ENCODE measurements around the gene SOBP.

Gene SOBP

DNA sequence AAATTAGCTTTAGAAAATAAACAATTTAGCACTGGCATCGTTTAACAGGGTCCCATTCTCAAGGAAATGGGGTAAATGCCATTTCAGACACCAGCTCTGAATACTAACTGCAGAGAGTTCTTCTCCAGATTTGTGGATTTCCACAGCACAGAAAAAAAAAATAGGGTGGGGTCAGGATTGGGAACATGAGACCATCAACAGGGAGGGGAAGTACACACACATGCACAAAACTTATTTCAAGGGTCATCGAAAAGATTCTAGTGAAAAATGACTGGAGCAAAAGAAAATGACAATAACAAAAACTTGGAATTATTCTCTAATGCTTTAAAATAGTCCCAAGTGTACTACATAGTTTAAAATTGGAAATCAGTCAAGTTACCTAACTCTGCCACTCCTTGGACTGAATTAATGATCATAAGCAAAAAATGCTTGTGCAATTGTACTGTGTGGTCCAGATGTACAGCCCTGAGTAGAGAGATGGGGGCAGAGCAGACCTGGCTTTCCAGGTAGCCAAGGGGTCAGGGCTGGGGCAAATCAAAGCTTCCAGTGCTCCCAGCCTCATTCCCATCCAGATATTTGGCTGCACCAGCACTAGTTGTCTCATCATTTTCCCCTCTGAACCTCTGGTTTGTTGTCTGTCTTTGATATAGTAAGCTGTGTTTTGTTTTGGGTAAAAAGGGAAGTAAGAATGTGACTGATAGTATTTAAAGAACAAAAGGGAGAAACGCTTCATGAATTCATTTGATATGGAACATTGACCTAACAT lies 152.4 kb downstream of the SOBP start:
- FAIRE-seq = no peak

DNA sequence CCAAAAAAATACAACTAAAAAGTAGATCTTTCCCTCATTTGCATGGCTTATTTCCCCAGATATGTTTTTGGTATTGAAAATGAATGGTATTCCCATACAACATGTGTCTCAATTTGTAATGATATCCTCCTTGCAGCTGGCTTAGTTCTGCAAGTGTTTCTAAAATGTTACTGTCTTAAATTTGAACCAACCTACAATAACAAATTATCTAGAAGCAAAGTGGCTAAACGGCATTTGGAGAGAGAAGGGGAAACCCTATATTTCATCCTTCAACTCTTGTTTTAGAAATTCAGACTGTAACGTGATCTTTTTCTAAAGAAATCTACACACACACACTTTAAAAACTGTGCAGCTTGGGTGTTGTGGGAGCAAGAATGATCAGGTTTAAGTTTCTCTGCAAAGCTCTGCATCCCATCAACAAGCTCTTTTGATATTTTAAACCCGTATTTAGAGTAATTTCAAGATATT lies 153.0 kb downstream of the SOBP start:
- FAIRE-seq = no peak

DNA sequence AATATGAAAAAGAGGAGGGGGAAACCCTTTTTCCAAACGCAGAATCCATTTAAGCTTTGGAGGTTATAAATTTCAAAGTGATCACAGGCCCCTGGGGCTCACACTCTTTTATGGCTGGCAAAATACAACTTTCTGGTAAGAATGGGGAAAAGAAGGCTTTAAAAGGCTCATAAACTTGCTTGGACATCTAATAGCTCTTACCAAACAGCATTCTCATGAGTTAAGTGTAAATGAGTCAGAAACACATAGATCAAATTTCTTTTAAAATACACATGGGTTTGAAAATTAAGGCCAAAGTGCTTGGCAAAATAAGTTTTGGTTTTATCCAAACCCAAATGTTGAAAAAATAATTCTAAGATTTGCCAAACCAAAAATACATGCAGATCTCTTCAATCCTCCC lies 154.6 kb downstream of the SOBP start:
- no peak for FAIRE-seq

DNA sequence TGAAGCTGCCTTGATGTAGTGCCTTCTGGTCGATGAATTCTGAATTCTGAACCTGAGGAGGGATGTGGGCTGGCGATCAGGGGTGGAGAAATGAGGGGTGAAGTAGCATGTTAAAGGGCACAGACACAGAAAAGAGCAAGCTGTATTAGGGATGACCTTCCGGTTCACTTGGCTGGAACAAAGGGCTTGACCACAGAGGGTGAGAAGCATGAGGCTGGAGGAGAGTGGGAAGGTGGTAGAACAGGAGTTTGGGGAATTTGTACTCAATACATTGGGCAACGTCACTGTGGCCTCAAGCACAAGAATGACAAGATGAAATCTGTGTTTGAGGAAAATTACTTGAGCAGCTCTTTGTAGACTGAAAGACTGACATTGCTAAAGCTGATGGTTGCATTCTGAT lies 155.8 kb downstream of the SOBP start:
- FAIRE-seq = no peak

DNA sequence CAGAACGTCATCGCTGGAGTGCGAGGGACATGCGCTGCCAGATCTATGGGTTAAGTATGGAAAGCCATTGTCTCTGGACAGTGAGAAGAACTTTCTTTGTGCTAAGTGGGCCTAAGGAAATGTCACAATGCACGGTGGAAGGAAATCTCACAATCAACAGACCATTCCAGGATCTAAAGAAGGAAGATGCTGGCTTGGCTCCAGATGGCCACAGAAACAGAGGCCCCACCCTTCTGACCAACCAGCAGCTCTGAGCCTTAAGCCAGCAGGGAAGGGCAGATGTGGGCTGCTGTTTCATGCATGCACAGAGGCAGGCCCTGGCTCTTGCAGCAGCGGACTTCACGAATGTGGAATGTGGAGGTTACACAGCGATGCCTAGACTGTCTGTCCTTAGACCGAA lies 156.3 kb downstream of the SOBP start:
- no peak for FAIRE-seq

DNA sequence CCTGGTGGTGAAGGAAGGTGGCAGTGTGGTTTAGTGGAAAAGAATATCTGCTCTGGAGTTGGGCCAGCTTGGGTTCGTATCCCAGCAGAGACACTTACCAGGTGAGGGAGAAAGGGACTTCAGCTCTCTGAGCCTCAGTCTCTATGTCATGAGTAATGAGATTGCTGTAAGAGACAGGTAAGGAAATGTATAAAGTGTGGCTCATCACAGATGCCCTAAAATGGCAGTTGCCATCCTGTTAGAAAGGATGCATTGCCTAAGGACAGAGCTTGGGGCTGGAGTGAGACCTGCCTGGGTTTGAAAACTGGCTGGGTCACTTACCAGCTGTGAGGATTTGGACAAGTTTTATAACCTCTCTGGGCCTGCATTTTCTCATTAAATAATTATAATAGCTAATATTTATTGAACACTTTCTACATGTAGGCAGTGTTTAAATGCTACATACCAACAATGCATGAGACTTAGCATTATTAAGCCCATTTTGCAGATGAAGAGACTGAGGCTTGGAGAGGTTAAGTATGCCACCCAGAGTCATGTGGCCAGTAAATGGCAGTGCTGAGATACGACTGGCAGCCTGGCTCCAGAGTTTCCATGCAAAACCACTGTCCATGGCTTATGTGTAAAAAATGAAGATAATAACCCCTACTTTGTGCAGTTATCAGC lies 157.0 kb downstream of the SOBP start:
- FAIRE-seq = no peak

DNA sequence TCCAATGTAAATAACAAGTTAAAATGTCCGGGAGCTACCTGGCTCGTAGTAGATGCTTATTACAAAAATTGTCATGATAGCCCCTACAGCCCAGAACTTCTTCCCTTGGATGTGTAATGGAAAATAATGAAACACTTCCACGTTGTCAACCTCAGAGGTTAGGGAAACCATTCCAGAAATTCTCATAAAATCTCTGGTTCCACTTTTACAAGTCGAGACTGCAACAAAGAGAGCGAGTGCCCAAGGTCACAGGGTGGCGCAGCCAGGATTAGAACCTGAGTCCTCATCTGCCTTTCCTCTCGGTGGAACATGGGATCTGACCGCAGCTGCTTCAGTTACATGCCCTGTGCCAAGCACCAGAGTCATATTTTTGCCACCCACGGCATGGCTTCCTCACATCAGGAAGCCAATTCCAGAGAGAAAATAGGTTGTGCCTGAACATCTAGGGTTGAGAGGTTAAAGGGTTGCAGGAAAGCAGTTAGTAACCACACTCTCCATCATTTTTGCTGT lies 157.6 kb downstream of the SOBP start:
- no peak for FAIRE-seq

DNA sequence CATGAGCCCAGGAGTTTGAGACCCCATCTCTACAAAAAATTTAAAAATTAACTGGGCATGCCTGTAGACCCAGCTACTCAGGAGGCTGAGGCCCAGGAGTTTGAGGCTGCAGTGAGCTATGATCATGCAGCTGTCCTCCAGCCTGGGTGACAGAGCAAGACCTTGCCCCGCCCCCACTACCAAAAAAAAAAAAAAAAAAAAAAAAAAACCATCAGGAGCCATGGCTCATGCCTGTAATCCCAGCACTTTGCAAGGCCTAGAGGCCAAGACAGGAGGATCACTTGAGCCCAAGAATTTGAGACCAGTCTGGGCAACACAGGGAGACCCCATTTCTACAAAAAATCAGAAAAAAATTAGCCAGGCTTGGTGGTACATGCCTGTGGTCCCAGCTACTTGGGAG lies 159.1 kb downstream of the SOBP start:
- FAIRE-seq = no peak

DNA sequence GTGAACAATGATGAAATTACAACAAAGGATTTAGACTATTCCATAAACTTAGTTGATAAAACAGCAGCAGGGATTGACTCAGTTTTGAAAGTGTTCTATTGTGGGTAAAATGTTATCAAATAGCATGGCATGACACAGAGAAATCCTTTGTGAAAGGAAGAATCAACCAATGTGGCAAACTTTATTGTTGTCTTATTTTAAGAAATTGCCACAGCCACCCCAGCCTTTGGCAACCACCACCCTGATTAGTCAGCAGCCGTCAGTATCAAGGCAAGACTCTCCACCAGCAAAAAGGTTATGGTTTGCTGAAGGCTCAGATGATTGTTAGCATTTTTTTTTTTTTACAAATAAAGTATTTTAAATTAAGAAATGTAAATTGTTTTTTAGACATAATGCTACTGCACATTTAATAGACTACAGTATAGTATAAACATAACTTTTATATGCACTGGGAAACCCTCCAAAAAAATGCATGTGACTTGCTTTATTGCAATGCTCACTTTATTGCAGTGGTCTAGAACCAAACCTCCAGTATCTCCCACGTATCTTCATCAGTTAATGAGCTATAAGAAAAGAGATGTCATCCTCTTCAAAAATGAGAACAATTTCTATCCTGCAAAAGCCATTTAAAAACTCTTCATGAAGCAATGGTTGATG lies 162.7 kb downstream of the SOBP start:
- FAIRE-seq = no peak

DNA sequence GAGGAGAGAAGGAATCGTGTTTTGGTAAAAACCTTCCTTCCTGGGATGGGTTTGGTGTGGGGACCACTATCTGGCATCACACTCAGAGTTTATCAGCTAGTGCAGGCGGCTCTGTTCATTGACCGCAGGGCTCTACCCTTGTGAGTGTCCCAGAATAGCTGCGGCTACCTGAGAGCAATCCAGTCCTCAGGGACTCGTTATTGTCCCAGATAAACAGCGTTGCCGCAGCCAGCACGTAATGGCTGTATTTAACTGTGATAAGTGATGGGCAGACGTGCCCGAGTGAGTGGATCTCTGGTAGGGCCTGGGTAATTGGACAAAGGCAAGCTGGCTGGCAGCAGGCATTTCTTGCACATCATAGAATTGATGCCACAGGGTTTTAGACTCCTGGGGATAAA lies 163.3 kb downstream of the SOBP start:
- no peak for FAIRE-seq

DNA sequence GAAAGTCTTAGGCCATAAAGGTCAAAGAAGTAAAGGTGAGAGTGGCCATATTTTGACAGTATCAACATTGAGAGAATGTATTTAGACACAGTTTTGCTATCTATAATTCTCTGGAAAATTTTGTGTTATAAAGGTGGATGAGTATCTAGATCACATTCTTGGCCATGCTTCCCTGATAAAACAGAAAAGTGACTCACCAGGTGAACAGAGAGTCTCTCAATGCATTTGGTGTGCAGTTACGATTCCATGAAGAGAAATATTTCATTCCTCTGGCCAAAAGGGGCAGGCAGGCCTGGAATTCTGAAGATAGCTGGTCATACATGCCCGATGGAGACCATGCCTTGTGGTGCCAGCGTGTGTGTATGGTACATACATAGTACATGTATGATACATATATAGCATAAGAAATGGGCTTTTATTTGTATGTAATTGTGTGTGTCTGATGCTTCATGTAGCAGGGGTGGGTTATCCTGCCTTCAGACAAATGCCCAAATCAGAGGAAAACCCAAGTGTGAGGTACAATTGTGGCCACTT lies 164.0 kb downstream of the SOBP start:
- FAIRE-seq = no peak

DNA sequence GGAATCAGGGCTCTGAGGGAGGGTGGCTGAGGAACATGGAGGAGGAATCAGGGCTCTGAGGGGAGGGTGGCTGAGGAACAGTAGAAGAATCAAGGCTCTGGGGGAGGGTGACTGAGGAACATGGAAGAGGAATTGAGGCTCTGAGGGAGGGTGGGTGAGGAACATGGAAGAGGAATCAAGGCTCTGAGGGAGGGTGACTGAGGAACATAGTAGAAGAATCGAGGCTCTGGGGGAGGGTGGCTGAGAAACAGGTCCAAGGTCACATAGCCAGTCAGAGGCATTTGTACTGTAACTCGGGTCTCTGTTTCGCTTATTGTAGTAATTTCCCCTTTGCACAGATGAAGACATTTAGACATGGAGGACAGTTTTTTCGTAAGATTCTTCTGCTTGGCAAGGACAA lies 164.8 kb downstream of the SOBP start:
- FAIRE-seq = no peak

DNA sequence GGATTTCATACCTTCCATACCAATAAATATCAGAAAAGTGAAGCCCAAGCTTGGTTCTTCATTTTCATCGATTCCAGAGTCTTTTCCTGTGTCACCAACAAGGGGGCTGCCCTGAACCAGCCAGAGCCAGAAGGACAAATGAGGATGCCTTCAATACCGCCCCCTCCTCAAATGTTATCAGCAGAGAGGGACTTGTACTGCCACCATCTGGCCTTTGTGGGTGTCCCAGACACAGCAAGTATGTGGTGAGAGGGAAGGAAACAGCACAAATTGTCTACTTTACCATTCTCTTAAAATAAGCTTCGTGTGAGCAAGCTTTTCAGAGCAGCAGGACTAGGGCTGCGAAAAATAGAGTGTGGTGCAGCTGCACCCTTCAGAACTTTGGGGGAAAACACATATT lies 165.3 kb downstream of the SOBP start:
- no peak for FAIRE-seq

DNA sequence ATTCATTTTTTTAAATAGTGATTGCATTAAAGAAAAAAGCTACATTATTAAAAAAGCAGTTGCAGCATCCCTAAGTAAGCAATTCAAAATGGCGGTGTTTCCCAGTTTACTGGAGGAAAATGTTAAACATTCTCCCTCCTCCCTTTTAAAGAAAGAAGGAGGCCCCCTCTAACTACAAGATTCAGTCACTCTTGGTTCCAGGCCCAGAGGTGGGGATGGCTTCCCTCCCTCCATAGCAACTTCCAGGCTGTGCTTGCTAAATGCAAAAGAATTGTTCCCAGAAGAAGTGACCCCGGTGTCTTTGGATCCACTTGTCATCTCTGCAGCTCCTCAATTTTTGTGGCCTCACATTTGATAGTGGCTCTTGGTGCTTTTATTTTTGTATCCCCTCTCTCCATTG lies 165.9 kb downstream of the SOBP start:
- no peak for FAIRE-seq

DNA sequence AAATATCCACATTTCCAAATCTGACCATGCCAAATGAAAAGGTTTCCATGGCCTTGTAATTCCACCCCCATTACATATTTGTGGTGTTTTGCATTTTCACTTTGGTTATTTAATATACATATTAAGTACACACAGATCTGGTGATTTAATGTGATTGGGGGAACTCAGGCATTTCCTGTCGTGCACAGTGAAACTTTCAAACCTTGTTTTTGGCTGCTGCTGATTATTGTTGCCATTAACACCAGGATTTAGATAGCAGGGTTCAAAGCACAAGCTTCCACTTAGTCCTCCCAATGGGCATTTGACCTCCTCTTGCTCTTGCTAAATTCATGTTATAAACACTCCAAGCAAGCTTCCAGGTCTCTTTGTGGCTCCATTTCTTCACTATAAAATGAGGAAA lies 166.5 kb downstream of the SOBP start:
- no peak for FAIRE-seq

DNA sequence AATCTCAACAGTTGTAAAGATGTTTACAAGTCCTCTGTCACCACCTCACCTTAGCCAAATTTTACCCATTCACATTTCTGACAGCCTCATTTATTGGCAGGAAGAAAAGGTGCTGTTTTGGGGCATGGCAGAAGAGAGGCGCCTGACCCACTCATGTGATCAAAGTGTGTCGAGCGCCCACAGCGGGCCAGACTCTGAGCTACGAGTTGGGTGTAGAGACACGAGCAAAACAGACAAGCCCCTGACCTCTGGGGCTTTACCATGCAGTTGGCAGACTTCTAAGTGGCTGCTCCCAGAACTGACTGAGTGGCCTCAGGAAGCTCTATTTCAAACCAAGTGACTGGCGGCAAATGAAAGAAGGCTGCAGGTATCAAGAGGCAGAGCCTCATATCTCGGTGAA lies 167.0 kb downstream of the SOBP start:
- no peak for FAIRE-seq

DNA sequence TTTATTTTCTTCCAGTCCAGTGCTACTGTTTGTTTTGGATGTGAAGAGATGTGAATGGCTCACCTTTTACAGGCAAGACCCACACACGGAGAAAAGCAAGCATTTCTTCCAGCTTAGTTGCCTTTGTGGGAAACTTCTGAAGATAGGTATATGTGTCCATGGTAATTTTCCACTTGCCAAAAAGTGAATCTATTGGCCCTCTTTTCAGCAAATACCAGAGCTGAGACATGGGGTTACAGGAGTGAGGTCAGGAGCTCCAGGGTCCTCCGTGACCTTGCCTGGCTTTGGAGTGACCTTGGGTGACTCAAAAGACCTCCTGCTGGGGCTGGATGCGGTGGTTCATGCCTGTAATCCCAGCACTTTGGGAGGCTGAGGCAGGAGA lies 167.4 kb downstream of the SOBP start:
- FAIRE-seq = no peak

DNA sequence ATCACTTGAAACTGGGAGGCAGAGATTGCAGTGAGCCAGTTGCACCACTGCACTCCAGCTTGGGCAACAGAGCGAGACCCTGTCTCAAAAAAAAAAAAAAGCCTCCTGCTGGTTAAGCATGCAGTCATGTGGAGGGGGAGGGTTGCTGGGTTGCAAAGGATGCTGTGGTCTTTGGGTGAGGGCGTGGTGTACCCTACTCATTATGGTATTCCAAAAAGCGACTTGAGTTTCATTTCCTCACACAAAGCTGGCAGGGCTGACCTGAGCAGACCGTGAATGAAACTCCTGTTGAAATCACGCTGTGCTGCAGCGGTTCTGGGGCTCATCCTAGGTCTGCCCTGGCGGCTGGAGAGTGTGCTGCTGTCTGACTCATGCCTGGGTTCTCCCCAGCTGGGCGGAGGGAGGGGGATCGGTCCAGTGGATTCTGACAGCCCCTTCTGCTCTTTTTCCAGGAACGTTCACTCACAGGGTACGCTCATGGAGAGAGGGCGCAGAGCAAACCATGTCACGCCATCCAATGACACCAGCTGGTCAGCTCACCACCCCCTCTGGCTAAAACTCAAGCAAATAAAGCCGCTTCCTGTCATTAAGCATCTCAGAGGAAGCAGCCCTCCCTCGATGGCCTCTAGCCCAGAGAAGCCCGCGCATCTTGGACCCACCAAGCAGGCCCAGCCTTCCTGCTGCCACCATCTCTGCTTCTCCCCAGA lies 168.0 kb downstream of the SOBP start:
- FAIRE-seq = no peak

DNA sequence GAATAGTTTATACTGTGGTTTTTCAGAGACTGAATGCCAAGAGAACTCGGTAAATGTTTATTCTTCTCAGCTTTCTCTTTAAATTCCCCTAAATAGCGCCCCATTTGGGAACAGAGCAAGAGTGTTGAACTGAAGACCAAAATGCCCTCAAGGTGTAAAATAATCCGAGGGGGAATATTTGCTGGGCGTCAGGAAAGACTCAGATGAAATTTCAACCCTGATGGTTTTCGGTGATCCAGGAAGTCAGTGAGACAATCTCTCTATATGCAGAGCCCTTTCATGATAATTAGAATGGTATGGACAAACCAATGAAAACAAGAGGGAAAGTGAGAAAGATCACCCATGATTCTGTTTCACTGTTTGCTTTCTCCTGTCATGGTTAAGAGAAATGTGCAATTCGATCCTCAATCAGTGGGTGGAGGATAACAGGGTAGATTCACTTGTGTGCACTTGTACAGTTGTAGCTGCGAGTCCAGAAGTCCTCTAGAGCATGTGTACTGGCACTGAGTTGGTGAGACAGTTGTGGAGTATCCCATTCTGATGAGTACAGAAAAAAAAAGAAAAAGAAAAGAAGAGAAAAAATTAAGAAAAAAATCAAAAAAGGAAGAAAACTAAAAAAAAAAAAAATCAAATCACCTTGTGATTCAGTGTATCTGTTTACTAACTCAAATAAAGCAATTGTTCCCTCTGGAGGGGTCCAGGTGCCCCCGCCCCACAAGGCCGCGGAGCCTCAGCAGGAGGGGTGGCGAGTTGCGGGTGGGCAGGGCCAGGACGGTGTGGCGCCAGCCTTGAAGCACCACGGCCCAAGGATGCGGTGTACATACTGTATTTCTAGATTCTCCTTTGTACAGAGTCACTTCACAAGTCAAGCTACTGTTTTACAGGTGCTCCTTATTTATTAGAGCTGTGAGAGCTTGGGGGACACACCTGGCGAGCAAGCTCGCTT lies 169.3 kb downstream of the SOBP start:
- no peak for FAIRE-seq

DNA sequence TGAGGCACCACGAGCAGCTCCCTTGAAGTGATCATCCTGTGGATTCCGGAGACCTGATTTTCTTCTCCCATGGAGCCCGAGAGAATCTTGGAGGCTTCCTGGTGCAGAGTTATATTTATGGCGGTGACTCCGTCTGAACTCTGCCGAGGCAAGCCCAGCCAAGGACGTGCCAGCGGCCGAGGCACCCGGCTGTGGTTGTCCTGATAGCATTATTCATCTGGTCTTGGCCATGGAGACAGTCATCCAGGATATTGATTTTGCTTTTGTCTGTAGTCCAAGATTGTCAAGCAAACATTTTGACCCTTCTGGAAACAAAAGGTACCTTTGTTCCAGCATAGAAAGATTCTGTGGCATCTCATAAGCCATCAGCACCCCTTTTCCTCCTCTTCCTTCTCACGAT lies 170.9 kb downstream of the SOBP start:
- no peak for FAIRE-seq

DNA sequence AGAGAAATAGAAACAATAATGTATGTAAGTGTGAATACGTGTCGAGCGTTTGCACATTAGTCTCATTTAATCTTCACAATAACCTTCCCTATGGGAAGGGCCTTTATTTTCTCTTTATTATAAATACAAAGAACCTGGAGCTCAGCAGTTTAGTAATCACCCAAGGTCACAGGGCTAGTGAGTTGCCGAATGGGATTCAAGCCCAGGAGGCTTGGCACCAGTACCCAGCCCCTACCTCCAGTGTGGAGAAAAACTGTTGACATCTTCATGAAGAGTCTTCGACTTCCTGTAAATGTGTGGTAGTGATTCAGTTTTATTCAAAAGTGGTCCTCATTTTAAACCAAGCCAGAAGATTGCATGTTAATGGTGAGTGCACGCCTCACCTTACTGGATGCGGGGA lies 171.4 kb downstream of the SOBP start:
- FAIRE-seq = no peak

DNA sequence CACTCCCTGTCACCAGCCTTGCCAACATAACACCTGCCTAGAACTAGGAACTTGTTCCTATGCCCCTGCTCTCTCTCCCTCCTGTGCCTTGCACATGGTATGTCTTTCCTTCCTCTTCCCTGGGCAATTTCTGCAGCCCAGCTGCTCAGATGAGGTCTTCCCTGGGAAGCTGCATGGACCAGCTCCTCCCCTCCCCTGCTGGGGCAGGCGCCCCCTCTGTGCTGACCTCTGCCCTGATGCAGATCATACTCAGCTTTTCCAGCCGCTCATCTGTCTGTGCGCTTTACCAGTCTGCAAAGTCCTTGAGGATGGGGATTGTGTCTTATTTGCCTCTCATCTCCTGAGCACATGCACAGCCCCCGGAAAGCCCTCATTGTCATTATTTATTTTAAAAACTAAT lies 172.4 kb downstream of the SOBP start:
- no peak for FAIRE-seq
